ENCODE data around the gene THUMPD3. TPM values are rescaled to one million over a fixed set of nuclear protein-coding genes. Genes with fewer than 3 reads are reported as not detected.

Gene THUMPD3
- total RNA-seq, 1 donor from 2014 or later = 34.8 TPM

DNA sequence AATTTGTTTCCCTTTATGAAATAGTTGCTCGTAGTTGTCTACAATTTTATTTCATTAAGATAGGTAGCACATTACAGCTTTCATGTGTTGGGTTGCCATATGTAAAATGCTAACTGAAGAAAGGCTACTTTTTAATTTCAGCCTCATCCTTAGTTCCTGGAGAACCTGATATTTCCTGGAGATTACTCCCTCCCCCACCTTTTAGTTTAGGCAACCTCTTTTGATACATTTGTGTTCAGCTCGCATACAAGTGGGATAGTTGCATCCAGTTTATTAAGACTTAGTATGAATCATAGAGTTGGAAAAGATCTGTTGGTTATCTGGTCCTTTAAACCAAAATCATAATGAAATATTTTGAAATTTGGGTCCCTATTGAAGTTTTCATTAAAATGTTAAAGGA is 40.6 kb downstream of the THUMPD3 start:
- Histone ChIP-seq H3K4me1 (peaks cover 81% of the 10 kb centered on the region), H3K27ac (no peak overlapping the region), H3K9me3 (no peaks in the 10 kb centered on the region), H3K4me3 (no peak overlapping the region), H3K27me3 (no peaks in the 10 kb centered on the region), H3K36me3 (no peaks in the 10 kb centered on the region)
- ATAC-seq (no peak), DNase-seq (no peak)
- intact Hi-C loops (cut with DNase I) = no loop called here
- TF ChIP-seq, protein P1, sequence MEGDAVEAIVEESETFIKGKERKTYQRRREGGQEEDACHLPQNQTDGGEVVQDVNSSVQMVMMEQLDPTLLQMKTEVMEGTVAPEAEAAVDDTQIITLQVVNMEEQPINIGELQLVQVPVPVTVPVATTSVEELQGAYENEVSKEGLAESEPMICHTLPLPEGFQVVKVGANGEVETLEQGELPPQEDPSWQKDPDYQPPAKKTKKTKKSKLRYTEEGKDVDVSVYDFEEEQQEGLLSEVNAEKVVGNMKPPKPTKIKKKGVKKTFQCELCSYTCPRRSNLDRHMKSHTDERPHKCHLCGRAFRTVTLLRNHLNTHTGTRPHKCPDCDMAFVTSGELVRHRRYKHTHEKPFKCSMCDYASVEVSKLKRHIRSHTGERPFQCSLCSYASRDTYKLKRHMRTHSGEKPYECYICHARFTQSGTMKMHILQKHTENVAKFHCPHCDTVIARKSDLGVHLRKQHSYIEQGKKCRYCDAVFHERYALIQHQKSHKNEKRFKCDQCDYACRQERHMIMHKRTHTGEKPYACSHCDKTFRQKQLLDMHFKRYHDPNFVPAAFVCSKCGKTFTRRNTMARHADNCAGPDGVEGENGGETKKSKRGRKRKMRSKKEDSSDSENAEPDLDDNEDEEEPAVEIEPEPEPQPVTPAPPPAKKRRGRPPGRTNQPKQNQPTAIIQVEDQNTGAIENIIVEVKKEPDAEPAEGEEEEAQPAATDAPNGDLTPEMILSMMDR (IDR thresholded peaks at IDR 0.05) = no peak

DNA sequence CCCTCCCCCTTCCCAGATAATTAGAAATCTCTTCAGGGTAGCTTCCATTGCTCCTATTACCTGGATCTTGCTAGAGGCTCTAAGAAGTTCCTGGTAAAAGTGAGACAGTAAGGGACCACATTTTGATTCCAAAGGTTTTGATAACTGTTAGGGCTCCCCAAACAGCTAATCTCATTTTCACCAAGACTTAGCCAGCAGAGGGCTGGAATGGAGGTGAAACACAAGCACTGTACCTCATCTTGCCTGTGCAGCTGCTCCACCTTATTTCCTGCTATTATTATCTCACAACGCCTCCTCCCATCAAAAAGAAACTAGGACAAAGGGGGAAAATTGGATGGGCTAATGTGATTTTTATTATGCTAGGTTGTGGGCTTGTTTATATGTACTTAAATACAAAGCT is 41.8 kb downstream of the THUMPD3 start:
- intact Hi-C loops (cut with DNase I) = no loop called here
- TF ChIP-seq, protein P1 (IDR thresholded peaks at IDR 0.05) = no peak
- no peak overlapping the region for H3K4me3 ChIP-seq
- no peaks in the 10 kb centered on the region for H3K27me3 ChIP-seq
- H3K27ac ChIP-seq = no peak overlapping the region
- no peaks in the 10 kb centered on the region for H3K36me3 ChIP-seq
- no peak for ATAC-seq
- no peak for DNase-seq
- H3K4me1 ChIP-seq = peaks cover 77% of the 10 kb centered on the region
- no peaks in the 10 kb centered on the region for H3K9me3 ChIP-seq

DNA sequence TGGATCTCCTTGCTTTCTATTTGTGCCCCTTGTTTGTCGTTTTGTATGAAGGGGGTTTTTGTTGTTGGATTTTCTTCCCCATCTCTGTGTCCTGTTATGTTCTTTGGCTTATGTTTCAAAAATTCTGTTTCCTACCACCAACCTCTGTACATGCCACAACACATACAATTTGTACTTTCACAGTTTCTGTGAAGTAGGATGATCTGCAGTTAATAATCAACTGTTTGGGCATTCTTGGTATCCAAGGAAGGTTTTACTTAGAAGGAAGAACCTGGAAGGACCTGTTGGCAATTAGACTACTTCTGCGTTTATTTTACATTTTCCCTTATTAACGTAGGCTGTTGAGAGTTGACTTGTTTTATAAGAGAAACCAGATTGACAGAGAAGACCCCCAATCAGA is 42.9 kb downstream of the THUMPD3 start:
- peaks cover 73% of the 10 kb centered on the region for H3K4me1 ChIP-seq
- DNase-seq (no peak), ATAC-seq (no peak)
- intact Hi-C loops (cut with DNase I) = no loop called here
- no peak overlapping the region for H3K4me3 ChIP-seq
- H3K36me3 ChIP-seq = no peaks in the 10 kb centered on the region
- no peak overlapping the region for H3K27ac ChIP-seq
- no peaks in the 10 kb centered on the region for H3K9me3 ChIP-seq
- no peaks in the 10 kb centered on the region for H3K27me3 ChIP-seq
- TF ChIP-seq, protein P1 (IDR thresholded peaks at IDR 0.05) = no peak

DNA sequence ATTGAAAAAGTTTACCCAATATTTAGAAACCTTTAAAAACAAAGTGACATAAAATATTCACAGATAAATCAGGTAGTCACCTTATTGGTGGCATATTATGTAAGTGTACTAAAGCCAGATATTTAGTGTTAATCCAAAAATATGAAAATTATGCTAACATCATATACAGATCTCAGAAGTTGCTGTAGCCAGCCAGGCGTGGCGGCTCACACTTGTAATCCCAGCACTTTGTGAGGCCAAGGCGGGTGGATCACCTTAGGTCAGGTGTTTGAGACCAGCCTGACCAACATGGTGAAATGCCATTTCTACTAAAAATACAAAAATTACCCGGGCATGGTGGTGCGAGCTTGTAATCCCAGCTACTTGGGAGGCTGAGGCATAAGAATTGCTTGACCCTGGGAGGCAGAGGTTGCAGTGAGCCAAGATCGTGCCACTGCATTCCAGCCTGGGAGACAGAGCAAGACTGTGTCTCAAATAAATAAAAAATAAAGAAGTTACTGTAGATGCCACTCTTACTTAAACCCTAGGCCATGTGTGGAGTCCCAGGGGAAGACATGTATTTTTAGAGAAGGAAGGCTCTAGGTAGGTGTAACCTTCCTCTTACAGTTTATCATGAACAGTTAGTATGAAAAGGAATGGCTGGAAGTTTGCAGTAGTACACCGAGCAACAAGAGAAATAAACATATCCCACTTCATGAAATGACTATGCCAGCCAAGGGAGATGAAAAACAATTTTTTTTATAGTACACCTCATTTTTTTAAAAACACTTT is 44.2 kb downstream of the THUMPD3 start:
- Histone ChIP-seq H3K27me3 (no peaks in the 10 kb centered on the region), H3K4me3 (no peak overlapping the region), H3K27ac (no peak overlapping the region), H3K36me3 (no peaks in the 10 kb centered on the region), H3K9me3 (no peaks in the 10 kb centered on the region), H3K4me1 (peaks cover 73% of the 10 kb centered on the region)
- TF ChIP-seq, protein P1 (IDR thresholded peaks at IDR 0.05) = no peak
- intact Hi-C loops (cut with DNase I) = no loop called here
- ATAC-seq = no peak
- no peak for DNase-seq

DNA sequence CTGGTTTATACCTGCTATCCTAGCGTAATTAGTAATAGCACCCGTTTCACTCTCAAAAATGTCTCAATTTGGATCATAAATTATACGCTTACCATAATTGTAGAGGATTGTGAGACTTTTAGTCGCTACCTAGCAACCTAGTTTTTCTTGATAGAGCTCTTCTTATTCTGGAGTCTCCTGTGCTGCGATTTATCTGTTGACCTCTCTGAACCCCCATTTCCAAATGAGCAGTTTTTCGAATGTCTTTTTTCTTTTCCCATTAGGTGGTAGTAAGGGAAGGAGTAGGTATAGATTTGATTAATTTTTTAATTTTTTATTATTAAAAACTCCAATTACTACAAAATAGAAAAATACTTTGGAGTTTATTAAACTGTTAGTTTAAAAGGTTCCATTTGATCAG is 45.2 kb downstream of the THUMPD3 start:
- Histone ChIP-seq H3K36me3 (no peaks in the 10 kb centered on the region), H3K9me3 (no peaks in the 10 kb centered on the region), H3K4me3 (no peak overlapping the region), H3K27ac (no peak overlapping the region), H3K27me3 (no peaks in the 10 kb centered on the region), H3K4me1 (peaks cover 68% of the 10 kb centered on the region)
- TF ChIP-seq, protein P1 (IDR thresholded peaks at IDR 0.05) = no peak
- DNase-seq = no peak
- no peak for ATAC-seq
- intact Hi-C loops (cut with DNase I) = no loop called here

All from upper lobe of right lung (tissue), 1 donor.